OCI-LY7 (cell line): Measurements from ENCODE around the gene NES. TPM values are rescaled to one million over a fixed set of nuclear protein-coding genes. Genes with fewer than 3 reads are reported as not detected.
A peak's percentile ranks its signal among the peaks of the same experiment; 100 is the strongest.

ENCODE experiments used
- BruUV-seq: library from RNA; stranded (reverse); fragments of 400-500 nt; replicated peaks from 2 replicates; lab custom pipeline; 2021; lab: Mats Ljungman, UMichigan
- CTCF ChIA-PET: fragments of 300-600 bp; sonication (Branson Sonifier 250); formaldehyde crosslinking; loops from one replicate; lab custom pipeline; 2022; ENCODE audit warnings: antibody characterized with exemption; ENCODE audit not compliant: unreplicated experiment; lab: Charles Lee
- POLR2A ChIA-PET: fragments of 300-600 bp; sonication (Branson Sonifier 250); formaldehyde crosslinking; loops from one replicate; lab custom pipeline; 2022; ENCODE audit warnings: antibody characterized with exemption; lab: Charles Lee
- DNase-seq: peaks from one replicate; pipeline ENCODE4 v3.0.0-alpha.2; 2015; ENCODE audit warnings: low spot score
- H2AFZ ChIP-seq: fragments of 200-600 bp; sonication (generic), shearing (Covaris generic); 2 replicates; pipeline ENCODE4 v1.6.1; 2014; ENCODE audit warnings: mild to moderate bottlenecking, antibody characterized with exemption, low read length, moderate library complexity
- H3K27ac ChIP-seq: fragments of 200-600 bp; sonication (generic); 2 replicates; pipeline ENCODE4 v1.5.1; 2014; ENCODE audit warnings: mixed run types, low read depth, mild to moderate bottlenecking, moderate library complexity, low read length, inconsistent platforms; ENCODE audit not compliant: poor library complexity, severe bottlenecking
- H3K36me3 ChIP-seq: fragments of 200-600 bp; sonication (generic); 2 replicates; pipeline ENCODE4 v1.6.1; 2014; ENCODE audit warnings: mild to moderate bottlenecking, antibody characterized with exemption, low read length, moderate library complexity, mixed read lengths; ENCODE audit not compliant: insufficient read depth
- H3K4me1 ChIP-seq: fragments of 200-600 bp; sonication (generic); 2 replicates; pipeline ENCODE4 v1.5.1; 2014; ENCODE audit warnings: mild to moderate bottlenecking, low read length; ENCODE audit not compliant: insufficient read depth, poor library complexity, severe bottlenecking
- H3K4me2 ChIP-seq: fragments of 200-600 bp; sonication (generic); 2 replicates; pipeline ENCODE4 v1.6.1; 2014; ENCODE audit warnings: mild to moderate bottlenecking, low read length
- H3K4me3 ChIP-seq: fragments of 200-600 bp; sonication (generic); 2 replicates; pipeline ENCODE4 v1.5.1; 2014; ENCODE audit warnings: mild to moderate bottlenecking, low read depth, low read length; ENCODE audit not compliant: poor library complexity, severe bottlenecking
- H3K79me2 ChIP-seq: fragments of 200-600 bp; sonication (generic); 2 replicates; pipeline ENCODE4 v1.6.1; 2016; ENCODE audit warnings: low read depth, mild to moderate bottlenecking, low read length, moderate library complexity, mixed read lengths; ENCODE audit not compliant: insufficient read depth
- H3K9me2 ChIP-seq: fragments of 200-600 bp; sonication (generic); 2 replicates; pipeline ENCODE4 v1.6.1; 2016; ENCODE audit warnings: mild to moderate bottlenecking, low read length, mixed read lengths; ENCODE audit not compliant: insufficient read depth
- H3K9me3 ChIP-seq: fragments of 200-600 bp; sonication (generic); 2 replicates; pipeline ENCODE4 v1.6.1; 2014; ENCODE audit warnings: mild to moderate bottlenecking, mixed run types, low read length, mixed read lengths
- H4K20me1 ChIP-seq: fragments of 200-600 bp; sonication (generic); 2 replicates; pipeline ENCODE4 v1.6.1; 2014; ENCODE audit warnings: mild to moderate bottlenecking, antibody characterized with exemption, low read length, moderate library complexity, mixed read lengths; ENCODE audit not compliant: insufficient read depth
- CTCF ChIP-seq: fragments of 200-600 bp; sonication (generic); conservative IDR thresholded peaks from 2 replicates; pipeline ENCODE4 v1.5.1; 2014; ENCODE audit warnings: mild to moderate bottlenecking, antibody characterized with exemption, low read length, moderate library complexity, mixed read lengths
- EZH2phosphoT487 ChIP-seq: fragments of 200-600 bp; sonication (generic); IDR thresholded peaks from 2 replicates; pipeline ENCODE4 v1.6.1; 2018; ENCODE audit warnings: low read depth, borderline replicate concordance, mild to moderate bottlenecking, mixed run types, antibody characterized with exemption, low read length, moderate library complexity, mixed read lengths
- intact Hi-C: fragments of 100-400 bp; cut with micrococcal nuclease; formaldehyde crosslinking; loops from one replicate; pipeline ENCODE4 v1.10.0; 2022; ENCODE audit not compliant: unreplicated experiment
- total RNA-seq, 2 experiments: library from RNA; depleted of rRNA in 1 of 2; stranded (reverse); fragments of >200 nt in 1 of 2; shearing (Covaris generic) in 1 of 2; gene quantifications; 2 replicates each; pipeline ENCODE4 v1.2.3, GENCODE V29; 2014 to 2022

The NES gene
- total RNA-seq, 2 experiments from 2014 or later, result not detected

GRCh38 chr1:156662005-156662799, 15.0 kb downstream of the NES start:
- no peak for TF ChIP-seq CTCF
- no peak for TF ChIP-seq EZH2phosphoT487

GRCh38 chr1:156660752-156661112, 16.5 kb downstream of the NES start:
- Histone ChIP-seq H3K4me1 (peaks cover 66% of the 10 kb centered on the region), H3K79me2 (no peaks in the 10 kb centered on the region), H3K4me2 (peak overlapping the region; percentile 52; the same call in 1 of the 2 replicates), H3K9me2 (no peaks in the 10 kb centered on the region), H4K20me1 (0 out of 2 replicates have a peak, but pooled peaks cover 4% of the 10 kb centered on the region), H3K36me3 (no peaks in the 10 kb centered on the region), H3K4me3 (no peak overlapping the region), H3K9me3 (no peaks in the 10 kb centered on the region), H2AFZ (no peak overlapping the region), H3K27ac (no peak overlapping the region)
- ChIA-PET POLR2A (interaction anchor here (0.7 kb wide), 2 partner anchors 70 to 91 kb away, joined by 5 to 6 read pairs; no protein-coding TSS in a partner anchor), CTCF (interaction anchor here (0.6 to 1.3 kb wide), 5 partner anchors 9 to 199 kb away, joined by 4 to 11 read pairs (median 6); no protein-coding TSS in a partner anchor)
- DNase-seq, result no peak
- BruUV-seq, result no TSS peak
- intact Hi-C loops, result loop anchor here (1.0 kb wide), 1 partner anchor 18 kb away; no protein-coding TSS in a partner anchor
- no peak for TF ChIP-seq CTCF
- TF ChIP-seq EZH2phosphoT487, result no peak

More at GRCh38 chr1:156662005-156662799, 15.0 kb downstream of the NES start:
- H3K4me1 ChIP-seq, result peaks cover 66% of the 10 kb centered on the region
- intact Hi-C loops, result no loop called here
- no peaks in the 10 kb centered on the region for H3K79me2 ChIP-seq
- H3K9me3 ChIP-seq, result no peaks in the 10 kb centered on the region
- H4K20me1 ChIP-seq, result 0 out of 2 replicates have a peak, but pooled peaks cover 4% of the 10 kb centered on the region
- ChIA-PET CTCF (no interaction called here), POLR2A (no interaction called here)
- H3K27ac ChIP-seq, result no peak overlapping the region
- no peak overlapping the region for H3K4me3 ChIP-seq
- no peaks in the 10 kb centered on the region for H3K9me2 ChIP-seq
- H2AFZ ChIP-seq, result no peak overlapping the region
- no TSS peak for BruUV-seq
- H3K36me3 ChIP-seq, result no peaks in the 10 kb centered on the region
- peak; percentile 47 for DNase-seq
- peak overlapping the region; percentile 52 for H3K4me2 ChIP-seq
